GM18498 (cell line): ENCODE measurements around the gene PCDHGB7.
"Not testable (repeated sequence)": the region's sequence is repeated elsewhere in the genome, so short reads cannot be mapped to it uniquely, and the experiment has no call there.

Experiments used
- ATAC-seq: cut with Tn5 transposase; IDR thresholded peaks from one replicate; pipeline ENCODE4 v1.9.1; 2021; ENCODE audit warnings: mild to moderate bottlenecking, moderate library complexity; ENCODE audit not compliant: unreplicated experiment

The PCDHGB7 gene

DNA sequence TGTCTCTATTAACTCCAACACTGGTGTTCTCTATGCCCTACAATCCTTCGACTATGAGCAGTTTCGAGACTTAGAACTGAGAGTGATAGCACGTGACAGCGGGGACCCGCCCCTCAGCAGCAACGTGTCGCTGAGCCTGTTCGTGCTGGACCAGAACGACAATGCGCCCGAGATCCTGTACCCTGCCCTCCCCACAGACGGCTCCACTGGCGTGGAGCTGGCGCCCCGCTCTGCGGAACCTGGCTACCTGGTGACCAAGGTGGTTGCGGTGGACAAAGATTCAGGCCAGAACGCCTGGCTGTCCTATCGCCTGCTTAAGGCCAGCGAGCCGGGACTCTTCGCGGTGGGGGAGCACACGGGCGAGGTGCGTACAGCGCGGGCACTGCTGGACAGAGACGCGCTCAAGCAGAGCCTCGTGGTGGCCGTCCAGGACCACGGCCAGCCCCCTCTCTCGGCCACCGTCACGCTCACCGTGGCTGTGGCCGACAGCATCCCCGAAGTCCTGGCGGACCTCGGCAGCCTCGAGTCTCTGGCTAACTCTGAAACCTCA lies 5.3 kb downstream of the PCDHGB7 start:
- ATAC-seq = no peak

DNA sequence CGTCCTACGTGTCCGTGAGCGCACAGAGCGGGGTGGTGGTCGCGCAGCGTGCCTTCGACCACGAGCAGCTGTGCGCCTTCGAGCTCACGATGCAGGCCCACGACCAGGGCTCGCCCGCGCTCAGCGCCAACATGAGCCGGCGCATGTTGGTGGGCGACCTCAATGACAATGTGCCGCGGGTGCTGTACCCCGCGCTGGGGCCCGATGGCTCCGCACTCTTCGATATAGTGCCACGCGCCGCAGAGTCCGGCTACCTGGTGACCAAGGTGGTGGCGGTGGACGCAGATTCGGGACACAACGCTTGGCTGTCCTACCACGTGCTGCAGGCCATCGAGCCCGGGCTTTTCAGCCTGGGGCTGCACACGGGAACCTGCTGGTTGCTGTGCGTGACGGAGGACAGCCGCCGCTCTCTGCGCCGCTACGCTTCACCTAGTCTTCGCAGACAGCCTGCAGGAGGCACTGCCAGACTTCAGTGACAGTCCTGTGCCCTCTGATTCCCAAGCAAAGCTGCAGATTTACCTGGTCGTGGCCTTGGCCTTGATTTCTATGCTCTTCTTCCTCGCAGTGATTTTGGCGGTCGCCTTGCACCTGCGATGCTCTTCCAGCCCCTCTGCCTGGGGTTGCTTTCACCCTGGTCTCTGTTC lies 10.4 kb downstream of the PCDHGB7 start:
- ATAC-seq = no peak

DNA sequence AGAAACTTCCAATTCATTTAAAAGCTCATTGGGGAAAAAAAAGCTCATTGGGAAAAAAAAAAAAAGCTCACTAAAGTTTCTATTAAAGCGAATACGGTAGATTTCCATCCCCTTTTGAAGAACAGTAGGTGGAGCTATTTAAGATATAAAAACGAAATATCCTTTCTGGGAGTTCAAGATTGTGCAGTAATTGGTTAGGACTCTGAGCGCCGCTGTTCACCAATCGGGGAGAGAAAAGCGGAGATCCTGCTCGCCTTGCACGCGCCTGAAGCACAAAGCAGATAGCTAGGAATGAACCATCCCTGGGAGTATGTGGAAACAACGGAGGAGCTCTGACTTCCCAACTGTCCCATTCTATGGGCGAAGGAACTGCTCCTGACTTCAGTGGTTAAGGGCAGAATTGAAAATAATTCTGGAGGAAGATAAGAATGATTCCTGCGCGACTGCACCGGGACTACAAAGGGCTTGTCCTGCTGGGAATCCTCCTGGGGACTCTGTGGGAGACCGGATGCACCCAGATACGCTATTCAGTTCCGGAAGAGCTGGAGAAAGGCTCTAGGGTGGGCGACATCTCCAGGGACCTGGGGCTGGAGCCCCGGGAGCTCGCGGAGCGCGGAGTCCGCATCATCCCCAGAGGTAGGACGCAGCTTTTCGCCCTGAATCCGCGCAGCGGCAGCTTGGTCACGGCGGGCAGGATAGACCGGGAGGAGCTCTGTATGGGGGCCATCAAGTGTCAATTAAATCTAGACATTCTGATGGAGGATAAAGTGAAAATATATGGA lies 13.0 kb downstream of the PCDHGB7 start, which contains the start of gene PCDHGA12:
PCDHGA12 (plus strand) TSS at position 176 of the 782 bp plus-strand sequence; CDS start at position 429, 253 bp downstream.
- peak; percentile 64 for ATAC-seq

DNA sequence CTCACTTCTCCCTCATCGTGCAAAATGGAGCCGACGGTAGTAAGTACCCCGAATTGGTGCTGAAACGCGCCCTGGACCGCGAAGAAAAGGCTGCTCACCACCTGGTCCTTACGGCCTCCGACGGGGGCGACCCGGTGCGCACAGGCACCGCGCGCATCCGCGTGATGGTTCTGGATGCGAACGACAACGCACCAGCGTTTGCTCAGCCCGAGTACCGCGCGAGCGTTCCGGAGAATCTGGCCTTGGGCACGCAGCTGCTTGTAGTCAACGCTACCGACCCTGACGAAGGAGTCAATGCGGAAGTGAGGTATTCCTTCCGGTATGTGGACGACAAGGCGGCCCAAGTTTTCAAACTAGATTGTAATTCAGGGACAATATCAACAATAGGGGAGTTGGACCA lies 13.8 kb downstream of the PCDHGB7 start:
- ATAC-seq = no peak

DNA sequence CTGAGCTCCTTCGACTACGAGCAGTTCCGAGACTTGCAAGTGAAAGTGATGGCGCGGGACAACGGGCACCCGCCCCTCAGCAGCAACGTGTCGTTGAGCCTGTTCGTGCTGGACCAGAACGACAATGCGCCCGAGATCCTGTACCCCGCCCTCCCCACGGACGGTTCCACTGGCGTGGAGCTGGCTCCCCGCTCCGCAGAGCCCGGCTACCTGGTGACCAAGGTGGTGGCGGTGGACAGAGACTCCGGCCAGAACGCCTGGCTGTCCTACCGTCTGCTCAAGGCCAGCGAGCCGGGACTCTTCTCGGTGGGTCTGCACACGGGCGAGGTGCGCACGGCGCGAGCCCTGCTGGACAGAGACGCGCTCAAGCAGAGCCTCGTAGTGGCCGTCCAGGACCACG lies 14.8 kb downstream of the PCDHGB7 start:
- ATAC-seq = not testable (repeated sequence)

DNA sequence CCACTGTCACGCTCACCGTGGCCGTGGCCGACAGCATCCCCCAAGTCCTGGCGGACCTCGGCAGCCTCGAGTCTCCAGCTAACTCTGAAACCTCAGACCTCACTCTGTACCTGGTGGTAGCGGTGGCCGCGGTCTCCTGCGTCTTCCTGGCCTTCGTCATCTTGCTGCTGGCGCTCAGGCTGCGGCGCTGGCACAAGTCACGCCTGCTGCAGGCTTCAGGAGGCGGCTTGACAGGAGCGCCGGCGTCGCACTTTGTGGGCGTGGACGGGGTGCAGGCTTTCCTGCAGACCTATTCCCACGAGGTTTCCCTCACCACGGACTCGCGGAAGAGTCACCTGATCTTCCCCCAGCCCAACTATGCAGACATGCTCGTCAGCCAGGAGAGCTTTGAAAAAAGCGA lies 15.2 kb downstream of the PCDHGB7 start:
- ATAC-seq = not testable (repeated sequence)

DNA sequence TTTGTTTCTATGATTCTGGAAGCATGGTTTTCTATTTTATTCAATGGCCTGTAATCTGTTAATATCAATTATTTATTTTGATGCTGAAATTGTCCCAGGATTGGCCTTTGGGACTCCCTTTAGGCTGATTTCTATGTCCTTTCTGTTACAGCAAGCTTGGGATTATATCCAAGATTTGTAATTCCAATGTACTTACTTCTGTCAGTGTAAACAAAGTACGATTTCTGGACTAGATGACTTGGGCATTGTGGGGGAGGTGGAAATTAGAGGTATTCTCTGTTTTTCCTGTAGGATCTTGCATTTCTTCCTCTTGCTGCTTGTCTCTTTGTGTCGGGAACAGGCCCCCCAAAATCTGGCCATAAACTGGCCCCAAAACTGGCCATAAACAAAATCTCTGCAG lies 16.5 kb downstream of the PCDHGB7 start:
- no peak for ATAC-seq

DNA sequence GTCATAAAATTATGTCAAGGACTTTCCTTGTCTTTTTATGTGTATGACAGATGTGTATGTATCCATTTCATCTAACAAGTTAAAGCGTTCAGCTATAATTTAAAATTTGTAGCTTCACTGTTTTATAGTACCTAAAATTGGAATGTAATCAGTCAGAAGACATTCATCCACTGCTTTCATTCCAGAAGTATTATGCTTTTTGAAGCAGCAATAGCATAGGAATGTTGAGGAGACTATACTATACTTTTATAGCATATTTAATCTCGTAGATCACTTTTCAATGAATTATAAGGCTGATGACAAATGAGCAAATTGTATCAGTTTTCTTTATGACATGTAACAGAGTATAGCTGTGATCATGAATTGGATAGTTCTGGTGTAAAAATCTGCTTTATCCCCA lies 19.7 kb downstream of the PCDHGB7 start:
- no peak for ATAC-seq

DNA sequence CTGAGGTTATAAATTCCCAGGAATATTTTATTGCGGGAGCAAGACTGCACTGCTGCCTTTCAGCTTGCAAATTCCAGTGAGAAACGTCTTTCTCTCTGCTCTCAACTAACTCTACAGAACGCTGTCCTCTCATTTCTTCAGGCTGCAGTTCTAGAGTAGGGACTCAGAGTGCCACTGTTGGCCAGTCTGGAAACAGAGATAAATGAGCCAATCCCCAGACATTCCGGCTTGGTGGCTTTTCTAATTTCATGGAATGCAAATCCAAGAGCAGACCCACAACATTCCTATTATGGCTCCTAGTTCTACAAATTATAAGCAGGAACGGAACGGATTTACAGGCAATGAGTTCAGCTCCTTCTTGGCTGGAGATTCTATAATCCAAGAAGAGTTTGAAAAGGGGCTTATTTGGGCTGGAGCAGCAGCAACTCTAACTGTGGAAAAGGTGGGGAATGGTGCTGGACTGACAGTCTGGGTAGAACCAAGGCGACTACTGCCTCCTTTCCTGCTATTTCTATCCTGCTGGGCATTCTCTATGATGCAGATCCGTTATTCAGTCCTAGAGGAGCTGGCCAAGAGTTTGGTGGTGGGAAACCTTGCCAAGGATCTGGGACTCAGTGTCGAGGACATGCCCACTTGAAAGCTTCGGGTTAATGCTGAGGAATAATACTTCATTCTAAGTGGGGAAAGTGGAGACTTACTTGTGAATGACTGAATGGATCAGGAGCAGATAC lies 22.1 kb downstream of the PCDHGB7 start:
- no peak for ATAC-seq

DNA sequence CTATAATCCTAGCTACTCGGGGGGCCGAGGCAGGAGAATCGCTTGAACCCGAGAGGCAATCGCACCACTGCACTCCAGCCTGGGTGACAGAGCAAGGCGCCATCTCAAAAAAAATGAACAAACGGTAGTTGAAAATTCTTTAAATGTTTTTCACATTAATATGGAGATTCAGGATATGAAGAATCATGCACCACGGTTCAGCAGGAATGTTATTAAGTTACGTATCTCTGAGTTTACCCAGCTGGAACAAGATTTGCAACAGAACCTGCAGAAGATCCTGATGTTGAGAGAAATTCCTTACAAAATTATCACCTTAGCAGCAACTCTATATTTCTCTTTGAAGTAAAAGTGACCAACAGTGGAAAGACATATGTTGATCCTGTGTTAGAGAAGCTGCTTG lies 22.9 kb downstream of the PCDHGB7 start:
- ATAC-seq = no peak

DNA sequence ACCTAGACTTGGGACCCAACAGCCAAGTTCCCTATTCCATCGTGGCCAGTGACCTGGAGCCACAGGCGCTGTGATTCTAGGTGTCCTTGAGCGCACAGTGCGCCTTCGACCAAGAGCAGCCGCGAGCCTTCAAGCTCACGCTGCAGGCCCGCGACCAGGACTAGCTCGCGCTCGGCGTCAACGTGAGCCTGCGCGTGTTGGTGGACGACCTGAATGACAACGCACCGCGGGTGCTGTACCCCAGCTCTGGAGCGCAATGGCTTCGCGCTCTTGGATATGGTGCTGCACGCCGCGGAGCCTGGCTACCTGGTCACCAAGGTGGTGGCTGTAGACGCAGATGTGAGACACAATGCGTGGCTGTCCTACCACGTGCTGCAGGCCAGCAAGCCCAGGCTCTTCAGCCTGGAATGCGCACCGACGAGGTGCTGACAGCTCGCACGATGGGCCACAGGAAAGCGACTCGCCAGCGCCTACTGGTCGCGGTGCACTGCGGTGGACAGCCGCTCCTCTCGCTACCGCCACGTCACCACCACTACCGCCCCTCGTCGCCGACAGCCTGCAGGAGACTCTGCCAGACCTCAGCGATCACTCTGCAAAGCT lies 24.2 kb downstream of the PCDHGB7 start:
- ATAC-seq = no peak

DNA sequence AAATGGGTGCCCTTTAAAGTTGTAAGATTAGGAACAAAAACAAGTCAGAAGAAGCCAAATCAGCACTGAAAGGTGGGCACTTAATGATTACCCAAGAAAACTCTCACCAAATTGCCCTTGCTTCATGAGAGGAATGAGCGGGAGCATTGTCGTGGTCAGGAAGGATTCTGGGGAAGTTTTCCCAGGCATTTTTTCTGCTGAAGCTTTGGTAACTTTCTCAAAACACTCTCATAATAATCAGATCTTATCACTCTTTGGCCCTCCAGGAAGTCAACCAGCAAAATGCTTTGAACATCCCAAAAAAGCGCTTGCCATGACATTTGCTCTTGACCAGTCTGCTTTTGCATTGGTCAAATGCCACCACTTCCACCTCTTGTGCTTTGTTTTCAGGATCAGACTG lies 47.9 kb downstream of the PCDHGB7 start:
- ATAC-seq = no peak
